Measurements from ENCODE around the gene GLCE. TPM values are rescaled to one million over a fixed set of nuclear protein-coding genes. Genes with fewer than 3 reads are reported as not detected.

Gene GLCE
- total and polyA plus RNA-seq, 4 donors: 6.8 to 26.3 (median 13.7) TPM

DNA sequence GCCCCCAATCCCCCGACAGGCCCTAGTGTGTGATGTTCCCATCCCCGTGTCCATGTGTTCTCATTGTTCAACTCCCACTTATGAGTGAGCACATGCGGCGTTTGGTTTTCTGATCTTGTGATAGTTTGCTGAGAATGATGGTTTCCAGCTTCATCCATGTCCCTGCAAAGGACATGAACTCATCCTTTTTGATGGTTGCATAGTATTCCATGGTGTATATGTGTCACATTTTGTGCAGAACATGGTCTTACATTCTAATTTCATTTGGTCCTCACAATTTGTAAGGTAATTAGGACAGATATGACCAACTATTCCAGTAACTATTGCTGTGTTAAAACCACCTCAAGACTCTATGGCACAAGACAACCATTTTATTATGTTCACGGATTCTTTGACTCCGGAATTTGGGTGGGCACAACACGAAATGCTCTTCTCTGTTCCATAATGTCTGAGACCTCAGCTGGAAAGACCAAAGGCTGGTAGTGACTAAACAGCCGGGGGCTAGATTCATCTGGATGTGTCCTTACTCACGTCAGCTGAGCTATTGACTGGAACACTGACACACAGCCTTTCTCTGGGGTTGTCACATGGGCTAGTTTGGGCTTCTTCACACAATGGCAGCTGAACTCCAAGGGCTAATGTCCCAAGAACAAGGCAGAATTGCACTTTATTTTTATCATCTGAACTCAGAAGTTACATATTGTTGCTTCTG is 13.6 kb upstream of the GLCE start:
- Histone ChIP-seq H3K4me1 (ENCODE audit: control insufficient read depth in 4 of 4, insufficient read depth in 4 of 4, low read length in 3 of 4) (no peaks in the 10 kb centered on the region), H3K27me3 (ENCODE audit: control insufficient read depth in 4 of 4, insufficient read depth in 4 of 4, low read length in 3 of 4) (no peaks in the 10 kb centered on the region), H3K36me3 (ENCODE audit: control insufficient read depth in 4 of 4, insufficient read depth in 3 of 4, low read depth in 1 of 4, low read length in 3 of 4) (no peaks in the 10 kb centered on the region), H3K9ac (ENCODE audit: low read depth in 1 of 2, low read length in 2 of 2) (no peak overlapping the region), H3K27ac (ENCODE audit: low read depth in 1 of 2, low read length in 2 of 2) (no peak overlapping the region), H3K9me3 (ENCODE audit: control insufficient read depth in 4 of 4, low read length in 3 of 4) (no peaks in the 10 kb centered on the region), H3K4me3 (ENCODE audit: low read depth in 1 of 3, low read length in 3 of 3) (no peak overlapping the region)
- no peak for DNase-seq (ENCODE audit: low spot score)
- no peak for TF ChIP-seq FOXA2 (IDR thresholded peaks at IDR 0.05)
- TF ChIP-seq, protein P1, sequence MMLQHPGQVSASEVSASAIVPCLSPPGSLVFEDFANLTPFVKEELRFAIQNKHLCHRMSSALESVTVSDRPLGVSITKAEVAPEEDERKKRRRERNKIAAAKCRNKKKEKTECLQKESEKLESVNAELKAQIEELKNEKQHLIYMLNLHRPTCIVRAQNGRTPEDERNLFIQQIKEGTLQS (IDR thresholded peaks at IDR 0.05): no peak
- TF ChIP-seq, protein P2, sequence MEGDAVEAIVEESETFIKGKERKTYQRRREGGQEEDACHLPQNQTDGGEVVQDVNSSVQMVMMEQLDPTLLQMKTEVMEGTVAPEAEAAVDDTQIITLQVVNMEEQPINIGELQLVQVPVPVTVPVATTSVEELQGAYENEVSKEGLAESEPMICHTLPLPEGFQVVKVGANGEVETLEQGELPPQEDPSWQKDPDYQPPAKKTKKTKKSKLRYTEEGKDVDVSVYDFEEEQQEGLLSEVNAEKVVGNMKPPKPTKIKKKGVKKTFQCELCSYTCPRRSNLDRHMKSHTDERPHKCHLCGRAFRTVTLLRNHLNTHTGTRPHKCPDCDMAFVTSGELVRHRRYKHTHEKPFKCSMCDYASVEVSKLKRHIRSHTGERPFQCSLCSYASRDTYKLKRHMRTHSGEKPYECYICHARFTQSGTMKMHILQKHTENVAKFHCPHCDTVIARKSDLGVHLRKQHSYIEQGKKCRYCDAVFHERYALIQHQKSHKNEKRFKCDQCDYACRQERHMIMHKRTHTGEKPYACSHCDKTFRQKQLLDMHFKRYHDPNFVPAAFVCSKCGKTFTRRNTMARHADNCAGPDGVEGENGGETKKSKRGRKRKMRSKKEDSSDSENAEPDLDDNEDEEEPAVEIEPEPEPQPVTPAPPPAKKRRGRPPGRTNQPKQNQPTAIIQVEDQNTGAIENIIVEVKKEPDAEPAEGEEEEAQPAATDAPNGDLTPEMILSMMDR (IDR thresholded peaks at IDR 0.05; ENCODE audit: low read depth, low read length, missing input control): no peak
- TF ChIP-seq, protein P3, sequence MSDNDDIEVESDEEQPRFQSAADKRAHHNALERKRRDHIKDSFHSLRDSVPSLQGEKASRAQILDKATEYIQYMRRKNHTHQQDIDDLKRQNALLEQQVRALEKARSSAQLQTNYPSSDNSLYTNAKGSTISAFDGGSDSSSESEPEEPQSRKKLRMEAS (IDR thresholded peaks at IDR 0.05): no peak
- TF ChIP-seq HNF4G (IDR thresholded peaks at IDR 0.05): no peak
- TF ChIP-seq FOXA1 (IDR thresholded peaks at IDR 0.05): no peak
- TF ChIP-seq GABPA (IDR thresholded peaks at IDR 0.05 in 1 of 2, conservative IDR thresholded peaks at IDR 0.05 in 1 of 2): no peak
- no peak for TF ChIP-seq YY1 (IDR thresholded peaks at IDR 0.05)
- no peak for TF ChIP-seq RAD21 (IDR thresholded peaks at IDR 0.05)
- 94% methylated on average over 9 of the region's 9 CpGs for WGBS

DNA sequence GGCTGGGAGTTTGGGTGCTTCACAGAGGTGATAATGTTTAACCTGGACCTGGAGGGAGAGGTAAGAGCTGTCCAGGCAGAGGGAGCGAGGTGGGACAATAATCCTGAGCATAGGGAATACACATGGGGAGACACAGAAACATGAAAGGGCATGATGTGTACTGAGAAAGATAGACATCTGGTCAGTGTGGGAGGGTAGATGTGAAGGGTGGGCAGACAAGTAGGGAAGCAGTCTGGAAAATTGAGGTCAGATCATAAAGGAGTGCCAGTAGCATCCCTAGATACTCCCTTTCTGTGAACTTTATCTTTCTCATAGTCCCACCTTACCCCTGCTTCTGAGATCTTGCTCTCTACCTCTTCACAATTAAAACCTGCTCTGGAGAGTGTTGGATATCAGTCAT is 12.0 kb upstream of the GLCE start:
- Histone ChIP-seq H3K9ac (ENCODE audit: low read depth in 1 of 2, low read length in 2 of 2) (no peak overlapping the region), H3K27ac (ENCODE audit: low read depth in 1 of 2, low read length in 2 of 2) (no peak overlapping the region), H3K4me3 (ENCODE audit: low read depth in 1 of 3, low read length in 3 of 3) (no peak overlapping the region), H3K9me3 (ENCODE audit: control insufficient read depth in 4 of 4, low read length in 3 of 4) (no peaks in the 10 kb centered on the region), H3K27me3 (ENCODE audit: control insufficient read depth in 4 of 4, insufficient read depth in 4 of 4, low read length in 3 of 4) (no peaks in the 10 kb centered on the region), H3K4me1 (ENCODE audit: control insufficient read depth in 4 of 4, insufficient read depth in 4 of 4, low read length in 3 of 4) (no peaks in the 10 kb centered on the region), H3K36me3 (ENCODE audit: control insufficient read depth in 4 of 4, insufficient read depth in 3 of 4, low read depth in 1 of 4, low read length in 3 of 4) (no peaks in the 10 kb centered on the region)
- TF ChIP-seq FOXA1 (IDR thresholded peaks at IDR 0.05): no peak
- TF ChIP-seq RAD21 (IDR thresholded peaks at IDR 0.05): no peak
- no peak for TF ChIP-seq RXRA (IDR thresholded peaks at IDR 0.05)
- TF ChIP-seq, protein P4, sequence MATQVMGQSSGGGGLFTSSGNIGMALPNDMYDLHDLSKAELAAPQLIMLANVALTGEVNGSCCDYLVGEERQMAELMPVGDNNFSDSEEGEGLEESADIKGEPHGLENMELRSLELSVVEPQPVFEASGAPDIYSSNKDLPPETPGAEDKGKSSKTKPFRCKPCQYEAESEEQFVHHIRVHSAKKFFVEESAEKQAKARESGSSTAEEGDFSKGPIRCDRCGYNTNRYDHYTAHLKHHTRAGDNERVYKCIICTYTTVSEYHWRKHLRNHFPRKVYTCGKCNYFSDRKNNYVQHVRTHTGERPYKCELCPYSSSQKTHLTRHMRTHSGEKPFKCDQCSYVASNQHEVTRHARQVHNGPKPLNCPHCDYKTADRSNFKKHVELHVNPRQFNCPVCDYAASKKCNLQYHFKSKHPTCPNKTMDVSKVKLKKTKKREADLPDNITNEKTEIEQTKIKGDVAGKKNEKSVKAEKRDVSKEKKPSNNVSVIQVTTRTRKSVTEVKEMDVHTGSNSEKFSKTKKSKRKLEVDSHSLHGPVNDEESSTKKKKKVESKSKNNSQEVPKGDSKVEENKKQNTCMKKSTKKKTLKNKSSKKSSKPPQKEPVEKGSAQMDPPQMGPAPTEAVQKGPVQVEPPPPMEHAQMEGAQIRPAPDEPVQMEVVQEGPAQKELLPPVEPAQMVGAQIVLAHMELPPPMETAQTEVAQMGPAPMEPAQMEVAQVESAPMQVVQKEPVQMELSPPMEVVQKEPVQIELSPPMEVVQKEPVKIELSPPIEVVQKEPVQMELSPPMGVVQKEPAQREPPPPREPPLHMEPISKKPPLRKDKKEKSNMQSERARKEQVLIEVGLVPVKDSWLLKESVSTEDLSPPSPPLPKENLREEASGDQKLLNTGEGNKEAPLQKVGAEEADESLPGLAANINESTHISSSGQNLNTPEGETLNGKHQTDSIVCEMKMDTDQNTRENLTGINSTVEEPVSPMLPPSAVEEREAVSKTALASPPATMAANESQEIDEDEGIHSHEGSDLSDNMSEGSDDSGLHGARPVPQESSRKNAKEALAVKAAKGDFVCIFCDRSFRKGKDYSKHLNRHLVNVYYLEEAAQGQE (IDR thresholded peaks at IDR 0.05): no peak
- TF ChIP-seq, protein P1 (IDR thresholded peaks at IDR 0.05): no peak
- TF ChIP-seq, protein P5, sequence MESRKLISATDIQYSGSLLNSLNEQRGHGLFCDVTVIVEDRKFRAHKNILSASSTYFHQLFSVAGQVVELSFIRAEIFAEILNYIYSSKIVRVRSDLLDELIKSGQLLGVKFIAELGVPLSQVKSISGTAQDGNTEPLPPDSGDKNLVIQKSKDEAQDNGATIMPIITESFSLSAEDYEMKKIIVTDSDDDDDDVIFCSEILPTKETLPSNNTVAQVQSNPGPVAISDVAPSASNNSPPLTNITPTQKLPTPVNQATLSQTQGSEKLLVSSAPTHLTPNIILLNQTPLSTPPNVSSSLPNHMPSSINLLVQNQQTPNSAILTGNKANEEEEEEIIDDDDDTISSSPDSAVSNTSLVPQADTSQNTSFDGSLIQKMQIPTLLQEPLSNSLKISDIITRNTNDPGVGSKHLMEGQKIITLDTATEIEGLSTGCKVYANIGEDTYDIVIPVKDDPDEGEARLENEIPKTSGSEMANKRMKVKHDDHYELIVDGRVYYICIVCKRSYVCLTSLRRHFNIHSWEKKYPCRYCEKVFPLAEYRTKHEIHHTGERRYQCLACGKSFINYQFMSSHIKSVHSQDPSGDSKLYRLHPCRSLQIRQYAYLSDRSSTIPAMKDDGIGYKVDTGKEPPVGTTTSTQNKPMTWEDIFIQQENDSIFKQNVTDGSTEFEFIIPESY (IDR thresholded peaks at IDR 0.05): no peak
- WGBS: 82% methylated on average over 1 of the region's 1 CpG
- no peak for DNase-seq (ENCODE audit: low spot score)

Measured in liver (tissue), 9 donors.